ENCODE measurements around the gene MGST2.

MGST2 gene

GRCh38 chr4:139719381-139720101 is 53.9 kb downstream of the MGST2 start:
- H3K4me3 ChIP-seq (ENCODE audit: low read length): no peak overlapping the region
- no peak overlapping the region for H3K4me2 ChIP-seq (ENCODE audit: low read length)
- TF ChIP-seq, protein P1, sequence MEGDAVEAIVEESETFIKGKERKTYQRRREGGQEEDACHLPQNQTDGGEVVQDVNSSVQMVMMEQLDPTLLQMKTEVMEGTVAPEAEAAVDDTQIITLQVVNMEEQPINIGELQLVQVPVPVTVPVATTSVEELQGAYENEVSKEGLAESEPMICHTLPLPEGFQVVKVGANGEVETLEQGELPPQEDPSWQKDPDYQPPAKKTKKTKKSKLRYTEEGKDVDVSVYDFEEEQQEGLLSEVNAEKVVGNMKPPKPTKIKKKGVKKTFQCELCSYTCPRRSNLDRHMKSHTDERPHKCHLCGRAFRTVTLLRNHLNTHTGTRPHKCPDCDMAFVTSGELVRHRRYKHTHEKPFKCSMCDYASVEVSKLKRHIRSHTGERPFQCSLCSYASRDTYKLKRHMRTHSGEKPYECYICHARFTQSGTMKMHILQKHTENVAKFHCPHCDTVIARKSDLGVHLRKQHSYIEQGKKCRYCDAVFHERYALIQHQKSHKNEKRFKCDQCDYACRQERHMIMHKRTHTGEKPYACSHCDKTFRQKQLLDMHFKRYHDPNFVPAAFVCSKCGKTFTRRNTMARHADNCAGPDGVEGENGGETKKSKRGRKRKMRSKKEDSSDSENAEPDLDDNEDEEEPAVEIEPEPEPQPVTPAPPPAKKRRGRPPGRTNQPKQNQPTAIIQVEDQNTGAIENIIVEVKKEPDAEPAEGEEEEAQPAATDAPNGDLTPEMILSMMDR (IDR thresholded peaks at IDR 0.05; ENCODE audit: low read depth, low read length, poor library complexity, severe bottlenecking): no peak
- no peak for TF ChIP-seq EZH2phosphoT487 (IDR thresholded peaks at IDR 0.05; ENCODE audit: borderline replicate concordance, low read length)
- H4K20me1 ChIP-seq (ENCODE audit: control insufficient read depth, insufficient read depth, low read depth, low read length): no peaks in the 10 kb centered on the region
- no peaks in the 10 kb centered on the region; the same call in 1 of the 2 replicates for H3K36me3 ChIP-seq (ENCODE audit: control insufficient read depth, low read length)
- no peak overlapping the region for H3K27ac ChIP-seq (ENCODE audit: low read depth, low read length)
- H3K9me2 ChIP-seq (replicated peaks; ENCODE audit: control insufficient read depth, low read length): no peaks in the 10 kb centered on the region
- H3K4me1 ChIP-seq (ENCODE audit: control insufficient read depth, low read length): no peaks in the 10 kb centered on the region
- H3K27me3 ChIP-seq (ENCODE audit: control insufficient read depth, low read length): no peaks in the 10 kb centered on the region
- no peaks in the 10 kb centered on the region for H3K9me3 ChIP-seq (ENCODE audit: control insufficient read depth, insufficient read depth, low read length)
- H3K79me2 ChIP-seq (ENCODE audit: control insufficient read depth, low read length): no peaks in the 10 kb centered on the region
- no peaks in the 10 kb centered on the region for H3F3A ChIP-seq (ENCODE audit: control insufficient read depth, insufficient read depth)

DNA sequence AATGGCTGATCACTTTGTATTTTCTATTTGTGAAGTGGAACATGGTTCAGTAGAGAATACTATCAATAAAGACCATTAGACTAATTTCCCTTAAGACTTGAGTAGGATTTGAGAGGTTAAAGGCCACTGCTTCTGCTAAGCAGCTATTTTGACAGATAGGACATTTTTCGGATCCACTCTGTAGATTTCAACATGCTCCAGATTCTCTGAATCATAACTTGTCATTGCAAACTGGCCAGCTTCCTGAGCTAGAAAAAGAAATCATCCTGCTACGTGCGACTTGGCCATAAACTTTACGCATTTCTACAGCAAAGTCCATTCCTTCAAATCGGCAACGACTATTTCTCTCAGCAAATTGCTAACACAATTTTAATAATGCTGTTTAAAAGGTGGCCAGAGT is 55.2 kb downstream of the MGST2 start:
- Histone ChIP-seq H3K4me3 (ENCODE audit: low read length) (no peak overlapping the region), H3K9me2 (replicated peaks; ENCODE audit: control insufficient read depth, low read length) (no peaks in the 10 kb centered on the region), H4K20me1 (ENCODE audit: control insufficient read depth, insufficient read depth, low read depth, low read length) (no peaks in the 10 kb centered on the region), H3K27ac (ENCODE audit: low read depth, low read length) (no peak overlapping the region), H3K36me3 (ENCODE audit: control insufficient read depth, low read length) (no peaks in the 10 kb centered on the region; the same call in 1 of the 2 replicates), H3K4me1 (ENCODE audit: control insufficient read depth, low read length) (no peaks in the 10 kb centered on the region), H3K4me2 (ENCODE audit: low read length) (no peak overlapping the region), H3K9me3 (ENCODE audit: control insufficient read depth, insufficient read depth, low read length) (no peaks in the 10 kb centered on the region), H3K79me2 (ENCODE audit: control insufficient read depth, low read length) (no peaks in the 10 kb centered on the region), H3K27me3 (ENCODE audit: control insufficient read depth, low read length) (no peaks in the 10 kb centered on the region), H3F3A (ENCODE audit: control insufficient read depth, insufficient read depth) (no peaks in the 10 kb centered on the region)
- TF ChIP-seq, protein P1 (IDR thresholded peaks at IDR 0.05; ENCODE audit: low read depth, low read length, poor library complexity, severe bottlenecking): no peak
- no peak for TF ChIP-seq EZH2phosphoT487 (IDR thresholded peaks at IDR 0.05; ENCODE audit: borderline replicate concordance, low read length)

- no peaks in the 10 kb centered on the region for H3F3A ChIP-seq (ENCODE audit: control insufficient read depth, insufficient read depth)
- H3K4me3 ChIP-seq (ENCODE audit: low read length): no peak overlapping the region
- H3K9me3 ChIP-seq (ENCODE audit: control insufficient read depth, insufficient read depth, low read length): no peaks in the 10 kb centered on the region
- no peaks in the 10 kb centered on the region for H4K20me1 ChIP-seq (ENCODE audit: control insufficient read depth, insufficient read depth, low read depth, low read length)
- H3K27me3 ChIP-seq (ENCODE audit: control insufficient read depth, low read length): no peaks in the 10 kb centered on the region
- no peaks in the 10 kb centered on the region for H3K4me1 ChIP-seq (ENCODE audit: control insufficient read depth, low read length)
- H3K36me3 ChIP-seq (ENCODE audit: control insufficient read depth, low read length): no peaks in the 10 kb centered on the region; the same call in 1 of the 2 replicates
- H3K27ac ChIP-seq (ENCODE audit: low read depth, low read length): no peak overlapping the region
- no peaks in the 10 kb centered on the region for H3K9me2 ChIP-seq (replicated peaks; ENCODE audit: control insufficient read depth, low read length)
- TF ChIP-seq, protein P1 (IDR thresholded peaks at IDR 0.05; ENCODE audit: low read depth, low read length, poor library complexity, severe bottlenecking): no peak
- no peak for TF ChIP-seq EZH2phosphoT487 (IDR thresholded peaks at IDR 0.05; ENCODE audit: borderline replicate concordance, low read length)
- no peak overlapping the region for H3K4me2 ChIP-seq (ENCODE audit: low read length)
- H3K79me2 ChIP-seq (ENCODE audit: control insufficient read depth, low read length): no peaks in the 10 kb centered on the region
These were observed 56.2 kb downstream of the MGST2 start for GRCh38 chr4:139721789-139722188.

All from DOHH2 (cell line).